SK-N-SH (cell line): ENCODE data around the gene RELN.

ENCODE experiments used
- EZH2phosphoT487 ChIP-seq: fragments of 200-600 bp; sonication (generic); IDR thresholded peaks from 2 replicates; pipeline ENCODE4 v1.6.1; 2017; ENCODE audit warnings: low read depth, mixed run types, mild to moderate bottlenecking, antibody characterized with exemption, moderate library complexity, borderline replicate concordance
- SIN3A ChIP-seq: IDR thresholded peaks from 2 replicates; pipeline ENCODE4 v1.6.1; 2012; ENCODE audit warnings: low read depth, mild to moderate bottlenecking, low read length, moderate library complexity, borderline replicate concordance
- TF ChIP-seq, protein P1 (sequence below): fragments of 200-600 bp; sonication (generic); IDR thresholded peaks from 2 replicates; pipeline ENCODE4 v1.6.1; 2017; ENCODE audit warnings: antibody characterized with exemption, mild to moderate bottlenecking, moderate library complexity

DNA sequence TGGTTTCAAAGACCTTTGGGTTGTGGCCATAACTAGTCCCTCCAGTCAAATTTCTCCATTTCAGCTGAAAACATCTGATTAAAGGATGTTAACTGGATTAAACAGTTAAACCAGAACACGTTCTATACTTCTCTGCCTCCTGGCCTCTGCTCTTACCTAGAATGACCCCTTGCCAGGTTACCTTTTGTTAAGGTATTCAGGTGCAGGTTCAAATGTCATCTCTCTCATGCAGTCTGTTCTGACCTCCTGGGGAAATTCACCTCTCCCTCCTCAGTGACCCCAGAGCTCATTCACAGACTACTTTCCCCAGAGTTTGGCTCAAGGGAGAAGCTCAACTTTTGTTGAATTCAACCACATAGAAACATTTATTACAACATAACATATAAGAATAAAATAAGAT lies 67.8 kb downstream of the RELN start:
- TF ChIP-seq, protein P1, sequence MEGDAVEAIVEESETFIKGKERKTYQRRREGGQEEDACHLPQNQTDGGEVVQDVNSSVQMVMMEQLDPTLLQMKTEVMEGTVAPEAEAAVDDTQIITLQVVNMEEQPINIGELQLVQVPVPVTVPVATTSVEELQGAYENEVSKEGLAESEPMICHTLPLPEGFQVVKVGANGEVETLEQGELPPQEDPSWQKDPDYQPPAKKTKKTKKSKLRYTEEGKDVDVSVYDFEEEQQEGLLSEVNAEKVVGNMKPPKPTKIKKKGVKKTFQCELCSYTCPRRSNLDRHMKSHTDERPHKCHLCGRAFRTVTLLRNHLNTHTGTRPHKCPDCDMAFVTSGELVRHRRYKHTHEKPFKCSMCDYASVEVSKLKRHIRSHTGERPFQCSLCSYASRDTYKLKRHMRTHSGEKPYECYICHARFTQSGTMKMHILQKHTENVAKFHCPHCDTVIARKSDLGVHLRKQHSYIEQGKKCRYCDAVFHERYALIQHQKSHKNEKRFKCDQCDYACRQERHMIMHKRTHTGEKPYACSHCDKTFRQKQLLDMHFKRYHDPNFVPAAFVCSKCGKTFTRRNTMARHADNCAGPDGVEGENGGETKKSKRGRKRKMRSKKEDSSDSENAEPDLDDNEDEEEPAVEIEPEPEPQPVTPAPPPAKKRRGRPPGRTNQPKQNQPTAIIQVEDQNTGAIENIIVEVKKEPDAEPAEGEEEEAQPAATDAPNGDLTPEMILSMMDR: no peak
- TF ChIP-seq EZH2phosphoT487: no peak
- no peak for TF ChIP-seq SIN3A
